ENCODE measurements around the gene PPFIA2. TPM values are rescaled to one million over a fixed set of nuclear protein-coding genes. Genes with fewer than 3 reads are reported as not detected.

Gene PPFIA2
- total RNA-seq, 1 experiment from 2014 or later = not detected

DNA sequence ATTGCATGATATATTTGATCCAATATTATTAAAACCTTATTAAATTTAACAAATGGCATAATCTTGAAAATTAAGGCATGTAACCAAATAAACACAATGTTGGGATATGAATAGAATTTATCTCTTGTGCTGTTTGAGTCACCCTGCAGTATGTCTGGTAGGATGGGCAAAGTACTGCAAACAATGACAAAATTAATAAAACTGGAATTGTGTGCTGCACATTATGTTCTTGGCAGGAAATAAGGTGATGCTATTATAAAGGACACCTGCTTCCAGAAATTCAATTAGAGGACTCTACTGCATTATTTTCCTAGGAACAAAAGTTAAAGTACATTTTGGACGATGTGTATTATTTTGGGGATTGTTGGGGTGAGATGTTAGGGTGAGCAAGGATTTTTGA, 132.7 kb downstream of the PPFIA2 start:
- no peaks in the 10 kb centered on the region for H3K9me3 ChIP-seq (ENCODE audit: control insufficient read depth, insufficient read depth, low read depth, low read length)
- no peak overlapping the region for H3K27ac ChIP-seq (ENCODE audit: low read length)
- H3K36me3 ChIP-seq (ENCODE audit: control insufficient read depth, insufficient read depth, low read length) = no peaks in the 10 kb centered on the region
- H3K27me3 ChIP-seq (ENCODE audit: control insufficient read depth, insufficient read depth, low read length) = no peaks in the 10 kb centered on the region
- BruUV-seq (replicated peaks) = no TSS peak
- no peaks in the 10 kb centered on the region for H3K4me1 ChIP-seq (ENCODE audit: control insufficient read depth, insufficient read depth, low read length)
- no peak overlapping the region for H3K4me3 ChIP-seq (ENCODE audit: low read depth in 2 of 2, low read length in 2 of 2)
- DNase-seq (ENCODE audit: low read depth, low spot score) (no peak), ATAC-seq (no peak)
- TF ChIP-seq TCF7L2 (IDR thresholded peaks at IDR 0.05; ENCODE audit: low read depth, low read length) = no peak
- no peak for TF ChIP-seq POLR2AphosphoS5 (IDR thresholded peaks at IDR 0.05; ENCODE audit: low read depth, low read length)
- TF ChIP-seq, protein P1, sequence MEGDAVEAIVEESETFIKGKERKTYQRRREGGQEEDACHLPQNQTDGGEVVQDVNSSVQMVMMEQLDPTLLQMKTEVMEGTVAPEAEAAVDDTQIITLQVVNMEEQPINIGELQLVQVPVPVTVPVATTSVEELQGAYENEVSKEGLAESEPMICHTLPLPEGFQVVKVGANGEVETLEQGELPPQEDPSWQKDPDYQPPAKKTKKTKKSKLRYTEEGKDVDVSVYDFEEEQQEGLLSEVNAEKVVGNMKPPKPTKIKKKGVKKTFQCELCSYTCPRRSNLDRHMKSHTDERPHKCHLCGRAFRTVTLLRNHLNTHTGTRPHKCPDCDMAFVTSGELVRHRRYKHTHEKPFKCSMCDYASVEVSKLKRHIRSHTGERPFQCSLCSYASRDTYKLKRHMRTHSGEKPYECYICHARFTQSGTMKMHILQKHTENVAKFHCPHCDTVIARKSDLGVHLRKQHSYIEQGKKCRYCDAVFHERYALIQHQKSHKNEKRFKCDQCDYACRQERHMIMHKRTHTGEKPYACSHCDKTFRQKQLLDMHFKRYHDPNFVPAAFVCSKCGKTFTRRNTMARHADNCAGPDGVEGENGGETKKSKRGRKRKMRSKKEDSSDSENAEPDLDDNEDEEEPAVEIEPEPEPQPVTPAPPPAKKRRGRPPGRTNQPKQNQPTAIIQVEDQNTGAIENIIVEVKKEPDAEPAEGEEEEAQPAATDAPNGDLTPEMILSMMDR (IDR thresholded peaks at IDR 0.05) = no peak
- TF ChIP-seq, protein P2, sequence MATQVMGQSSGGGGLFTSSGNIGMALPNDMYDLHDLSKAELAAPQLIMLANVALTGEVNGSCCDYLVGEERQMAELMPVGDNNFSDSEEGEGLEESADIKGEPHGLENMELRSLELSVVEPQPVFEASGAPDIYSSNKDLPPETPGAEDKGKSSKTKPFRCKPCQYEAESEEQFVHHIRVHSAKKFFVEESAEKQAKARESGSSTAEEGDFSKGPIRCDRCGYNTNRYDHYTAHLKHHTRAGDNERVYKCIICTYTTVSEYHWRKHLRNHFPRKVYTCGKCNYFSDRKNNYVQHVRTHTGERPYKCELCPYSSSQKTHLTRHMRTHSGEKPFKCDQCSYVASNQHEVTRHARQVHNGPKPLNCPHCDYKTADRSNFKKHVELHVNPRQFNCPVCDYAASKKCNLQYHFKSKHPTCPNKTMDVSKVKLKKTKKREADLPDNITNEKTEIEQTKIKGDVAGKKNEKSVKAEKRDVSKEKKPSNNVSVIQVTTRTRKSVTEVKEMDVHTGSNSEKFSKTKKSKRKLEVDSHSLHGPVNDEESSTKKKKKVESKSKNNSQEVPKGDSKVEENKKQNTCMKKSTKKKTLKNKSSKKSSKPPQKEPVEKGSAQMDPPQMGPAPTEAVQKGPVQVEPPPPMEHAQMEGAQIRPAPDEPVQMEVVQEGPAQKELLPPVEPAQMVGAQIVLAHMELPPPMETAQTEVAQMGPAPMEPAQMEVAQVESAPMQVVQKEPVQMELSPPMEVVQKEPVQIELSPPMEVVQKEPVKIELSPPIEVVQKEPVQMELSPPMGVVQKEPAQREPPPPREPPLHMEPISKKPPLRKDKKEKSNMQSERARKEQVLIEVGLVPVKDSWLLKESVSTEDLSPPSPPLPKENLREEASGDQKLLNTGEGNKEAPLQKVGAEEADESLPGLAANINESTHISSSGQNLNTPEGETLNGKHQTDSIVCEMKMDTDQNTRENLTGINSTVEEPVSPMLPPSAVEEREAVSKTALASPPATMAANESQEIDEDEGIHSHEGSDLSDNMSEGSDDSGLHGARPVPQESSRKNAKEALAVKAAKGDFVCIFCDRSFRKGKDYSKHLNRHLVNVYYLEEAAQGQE (IDR thresholded peaks at IDR 0.05; ENCODE audit: insufficient read depth in 1 of 2, low read depth in 2 of 2, low read length in 1 of 2) = no peak
- TF ChIP-seq SIN3A (IDR thresholded peaks at IDR 0.05; ENCODE audit: borderline replicate concordance, insufficient read depth, low read depth, low read length) = no peak
- ChIA-PET POLR2A (no interaction called here), CTCF (no interaction called here)
- in situ Hi-C loops (cut with HindIII; ENCODE audit: low pct_unique_long_range_greater_than_20kb, low sequenced_read_pairs) (no loop called here), intact Hi-C loops (cut with micrococcal nuclease; ENCODE audit: unreplicated experiment) (no loop called here)

DNA sequence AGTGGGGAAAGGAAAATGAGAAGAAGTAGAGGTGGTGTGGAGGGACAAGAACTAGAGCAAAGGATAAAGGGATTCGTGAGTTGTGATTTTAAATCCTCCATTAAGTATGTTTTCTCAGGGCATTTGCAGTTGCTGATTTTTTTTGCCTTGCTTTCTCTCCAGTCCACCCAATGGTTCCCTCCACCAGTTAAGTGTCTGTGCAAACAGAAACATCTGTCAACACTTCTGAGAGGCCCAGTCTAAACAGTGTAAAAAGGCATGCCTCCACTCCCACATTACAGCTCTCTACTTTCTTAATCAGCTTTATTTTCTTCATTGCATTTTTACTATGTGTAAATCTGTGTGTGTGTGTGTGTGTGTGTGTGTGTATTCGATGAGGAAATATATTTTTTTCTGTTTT, 141.2 kb downstream of the PPFIA2 start:
- Histone ChIP-seq H3K27ac (ENCODE audit: low read length) (no peak overlapping the region), H3K27me3 (ENCODE audit: control insufficient read depth, insufficient read depth, low read length) (no peaks in the 10 kb centered on the region), H3K9me3 (ENCODE audit: control insufficient read depth, insufficient read depth, low read depth, low read length) (no peaks in the 10 kb centered on the region), H3K4me1 (ENCODE audit: control insufficient read depth, insufficient read depth, low read length) (no peaks in the 10 kb centered on the region), H3K36me3 (ENCODE audit: control insufficient read depth, insufficient read depth, low read length) (no peaks in the 10 kb centered on the region), H3K4me3 (ENCODE audit: low read depth in 2 of 2, low read length in 2 of 2) (no peak overlapping the region)
- intact Hi-C loops (cut with micrococcal nuclease; ENCODE audit: unreplicated experiment) = no loop called here
- in situ Hi-C loops (cut with HindIII; ENCODE audit: low pct_unique_long_range_greater_than_20kb, low sequenced_read_pairs) = no loop called here
- ChIA-PET CTCF (interaction anchor here (0.6 kb wide), 1 partner anchor 343 kb away, joined by 4 read pairs; no protein-coding TSS in a partner anchor), POLR2A (interaction anchor here (0.7 kb wide), 1 partner anchor 8 kb away, joined by 10 read pairs; no protein-coding TSS in a partner anchor)
- DNase-seq (ENCODE audit: low read depth, low spot score) (no peak), ATAC-seq (no peak)
- BruUV-seq (replicated peaks) = no TSS peak
- TF ChIP-seq, protein P1 (IDR thresholded peaks at IDR 0.05) = no peak
- no peak for TF ChIP-seq SIN3A (IDR thresholded peaks at IDR 0.05; ENCODE audit: borderline replicate concordance, insufficient read depth, low read depth, low read length)
- TF ChIP-seq POLR2AphosphoS5 (IDR thresholded peaks at IDR 0.05; ENCODE audit: low read depth, low read length) = no peak
- TF ChIP-seq TCF7L2 (IDR thresholded peaks at IDR 0.05; ENCODE audit: low read depth, low read length) = no peak
- TF ChIP-seq, protein P2 (IDR thresholded peaks at IDR 0.05; ENCODE audit: insufficient read depth in 1 of 2, low read depth in 2 of 2, low read length in 1 of 2) = no peak

All from Panc1 (cell line).